Endothelial cell of umbilical vein (primary cell): ENCODE measurements around the gene AASDH. TPM values are rescaled to one million over a fixed set of nuclear protein-coding genes. Genes with fewer than 3 reads are reported as not detected.

Experiments used
- BruUV-seq: library from RNA; stranded (reverse); fragments of 400-500 nt; replicated peaks from 2 replicates; lab custom pipeline; 2021; lab: Mats Ljungman, UMichigan
- CTCF ChIA-PET: fragments of 300-600, 350-600 bp; sonication (Branson Sonifier 250); formaldehyde crosslinking; loops from one replicate; lab custom pipeline; 2021; ENCODE audit warnings: antibody characterized with exemption, inconsistent platforms; lab: Charles Lee
- POLR2A ChIA-PET: fragments of 300-600, 350-600 bp; sonication (Branson Sonifier 250); formaldehyde crosslinking; loops from one replicate; lab custom pipeline; 2021; ENCODE audit warnings: antibody characterized with exemption, inconsistent platforms; lab: Charles Lee
- DNase-seq: peaks from one replicate; pipeline ENCODE4 v3.0.0-alpha.2; 2011; ENCODE audit warnings: low read depth, low spot score
- FAIRE-seq: peaks from 2 replicates; lab custom pipeline; 2011; peaks lifted over from hg19 to GRCh38; lab: Jason Lieb, UNC
- H2AFZ ChIP-seq: 2 replicates; pipeline ENCODE4 v1.6.0; 2012; ENCODE audit warnings: low read depth, low read length, control low read depth, inconsistent platforms
- H3K27ac ChIP-seq: 2 replicates; pipeline ENCODE4 v1.5.1; 2011; ENCODE audit warnings: low read depth, mild to moderate bottlenecking, control low read depth, low read length, moderate library complexity; ENCODE audit not compliant: insufficient read depth
- H3K27me3 ChIP-seq, 2 experiments: 2 replicates each; pipeline versions ENCODE4 v1.6.0 to v1.6.1; 2011; ENCODE audit warnings: low read length in 2 of 2, mixed read lengths in 1 of 2; ENCODE audit not compliant: control insufficient read depth in 2 of 2, insufficient read depth in 2 of 2
- H3K36me3 ChIP-seq, 2 experiments: 2 replicates in 1 of 2; 3 replicates in 1 of 2; pipeline ENCODE4 v1.5.1; 2011; ENCODE audit warnings: low read length in 2 of 2, mild to moderate bottlenecking in 1 of 2, moderate library complexity in 1 of 2; ENCODE audit not compliant: control insufficient read depth in 2 of 2, insufficient read depth in 2 of 2; ENCODE audit errors: extremely low read depth in 1 of 2
- H3K4me1 ChIP-seq: 3 replicates; pipeline ENCODE4 v1.5.1; 2011; ENCODE audit warnings: mild to moderate bottlenecking, low read length; ENCODE audit not compliant: control insufficient read depth, insufficient read depth; ENCODE audit errors: extremely low read depth
- H3K4me2 ChIP-seq: 2 replicates; pipeline ENCODE4 v1.6.1; 2011; ENCODE audit warnings: low read length, control low read depth, mixed read lengths; ENCODE audit not compliant: insufficient read depth
- H3K4me3 ChIP-seq, 3 experiments: fragments of 200-600 bp in 1 of 3; sonication (generic), shearing (Covaris generic) in 1 of 3; replicated peaks in 1 of 3; 2 replicates each; pipeline ENCODE4 v1.5.1; 2011 to 2016; ENCODE audit warnings: control low read depth in 3 of 3, low read length in 3 of 3, mild to moderate bottlenecking in 2 of 3, inconsistent platforms in 1 of 3, low read depth in 1 of 3, moderate library complexity in 1 of 3; ENCODE audit not compliant: insufficient read depth in 1 of 3
- H3K79me2 ChIP-seq: 2 replicates; pipeline ENCODE4 v1.6.0; 2012; ENCODE audit warnings: low read length, inconsistent platforms; ENCODE audit not compliant: control insufficient read depth, insufficient read depth
- H3K9ac ChIP-seq: replicated peaks from 2 replicates; pipeline ENCODE3; 2011; ENCODE audit warnings: low read length, control low read depth; ENCODE audit not compliant: insufficient read depth; ENCODE audit errors: extremely low read depth
- H3K9me1 ChIP-seq: replicated peaks from 3 replicates; pipeline ENCODE4 v1.6.0; 2011; ENCODE audit warnings: mild to moderate bottlenecking, low read length; ENCODE audit not compliant: control insufficient read depth, insufficient read depth; ENCODE audit errors: extremely low read depth
- H3K9me3 ChIP-seq: replicated peaks from 2 replicates; pipeline ENCODE4 v1.5.1; 2012; ENCODE audit warnings: low read length, inconsistent platforms; ENCODE audit not compliant: control insufficient read depth, insufficient read depth
- H4K20me1 ChIP-seq: replicated peaks from 2 replicates; pipeline ENCODE3; 2011; ENCODE audit warnings: mild to moderate bottlenecking, low read length; ENCODE audit not compliant: control insufficient read depth, insufficient read depth; ENCODE audit errors: extremely low read depth
- CTCF ChIP-seq, 2 donors: IDR thresholded peaks; 1 replicate in 1 of 2; 2 replicates in 1 of 2; pipeline ENCODE4 v1.5.1; 2011; ENCODE audit warnings: low read length in 2 of 2, mild to moderate bottlenecking in 2 of 2, moderate library complexity in 2 of 2, control low read depth in 1 of 2, inconsistent platforms in 1 of 2, low read depth in 1 of 2; ENCODE audit not compliant: insufficient read depth in 1 of 2; ENCODE audit errors: extremely low read depth in 1 of 2
- EZH2 ChIP-seq: IDR thresholded peaks from 2 replicates; pipeline ENCODE4 v1.6.1; 2012; ENCODE audit warnings: borderline replicate concordance, low read depth, mild to moderate bottlenecking, moderate library complexity, low read length, inconsistent platforms; ENCODE audit not compliant: severe bottlenecking
- FOS ChIP-seq: IDR thresholded peaks from 2 replicates; pipeline ENCODE4 v1.6.1; 2011; ENCODE audit warnings: mild to moderate bottlenecking, low read length, moderate library complexity, borderline replicate concordance; ENCODE audit not compliant: insufficient read depth
- GATA2 ChIP-seq: IDR thresholded peaks from 2 replicates; pipeline ENCODE4 v1.7.0; 2011; ENCODE audit warnings: low read depth, mild to moderate bottlenecking, moderate library complexity, mixed read lengths, low read length; ENCODE audit not compliant: insufficient read length, insufficient read depth
- JUN ChIP-seq: IDR thresholded peaks from 2 replicates; pipeline ENCODE4 v1.6.1; 2011; ENCODE audit warnings: borderline replicate concordance, low read depth; ENCODE audit not compliant: insufficient read length, insufficient read depth
- MAX ChIP-seq: IDR thresholded peaks from 2 replicates; pipeline ENCODE4 v1.6.1; 2011; ENCODE audit not compliant: insufficient read depth, insufficient read length
- MYC ChIP-seq: IDR thresholded peaks from one replicate; pipeline ENCODE4 v1.6.1; 2011; ENCODE audit warnings: mild to moderate bottlenecking, low read depth, low read length
- POLR2A ChIP-seq: IDR thresholded peaks from 2 replicates; pipeline ENCODE4 v1.6.1; 2012; ENCODE audit warnings: low read depth, mild to moderate bottlenecking, control low read depth, low read length
- POLR2AphosphoS5 ChIP-seq: IDR thresholded peaks from 2 replicates; pipeline ENCODE4 v1.6.1; 2012; ENCODE audit warnings: low read depth, mild to moderate bottlenecking, control low read depth, low read length, moderate library complexity; ENCODE audit not compliant: insufficient read depth
- dilution Hi-C: fragments of 300-500 bp; cut with MboI; formaldehyde crosslinking; loops from one replicate; pipeline ENCODE4 v1.15.0; 2019; ENCODE audit warnings: low sequenced_read_pairs; ENCODE audit not compliant: extremely low pct_ligation_motif_present
- intact Hi-C: fragments of 100-400 bp; cut with micrococcal nuclease; formaldehyde crosslinking; loops from one replicate; pipeline ENCODE4 v1.10.0; 2022
- polyA plus RNA-seq, 4 experiments: library from polyadenylated mRNA; depleted of rRNA in 3 of 4; stranded (reverse) in 3 of 4; unstranded in 1 of 4; fragments of >200 nt; gene quantifications; 2 replicates each; pipeline versions ENCODE4 v1.2.1 to v1.2.3, GENCODE V29; 2011 to 2012; ENCODE audit warnings: missing spikeins in 1 of 4
- total RNA-seq: library from RNA; stranded (reverse); gene quantifications from 2 replicates; pipeline ENCODE4 v1.2.3, GENCODE V29; 2021

The AASDH gene
- total and polyA plus RNA-seq, 2 donors (not counting 3 experiments of a cell fraction or from before 2014, with no cell fraction given) = 4.2 to 9.5 TPM

DNA sequence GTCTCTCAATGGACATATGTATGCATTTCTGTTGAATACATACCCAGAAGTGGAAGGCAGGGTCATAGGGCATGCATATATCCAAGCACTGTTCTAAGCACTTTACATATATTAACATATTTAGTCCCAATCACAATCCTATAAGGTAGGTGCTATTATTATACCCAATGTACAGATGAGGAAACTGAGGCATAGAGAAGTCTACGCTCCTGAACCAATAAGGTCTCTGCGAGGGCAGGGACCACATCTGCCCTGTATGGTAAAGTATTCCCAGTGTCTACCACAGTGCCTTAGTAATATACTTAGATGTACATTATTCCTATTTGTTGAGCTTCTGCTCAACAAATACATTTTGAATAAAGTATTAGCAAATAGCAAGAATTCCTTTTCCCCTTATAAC, 42.9 kb upstream of the AASDH start:
- no peaks in the 10 kb centered on the region for H3K27me3 ChIP-seq
- intact Hi-C loops = loop anchor here (10.0 kb wide), 1 partner anchor 485 kb away; the partner anchor contains the start of gene CEP135
- no peak for DNase-seq
- H3K36me3 ChIP-seq = no peaks in the 10 kb centered on the region
- no TSS peak for BruUV-seq
- no peak overlapping the region for H3K4me3 ChIP-seq
- H3K79me2 ChIP-seq = peaks cover 94% of the 10 kb centered on the region
- H2AFZ ChIP-seq = no peak overlapping the region
- H3K27ac ChIP-seq = no peak overlapping the region
- no peak for TF ChIP-seq MAX
- no peak for TF ChIP-seq MYC
- TF ChIP-seq CTCF (IDR thresholded peaks at IDR 0.05; ENCODE audit: extremely low read depth in 1 of 2, insufficient read depth in 1 of 2, low read depth in 1 of 2, low read length in 2 of 2) = no peak
- no peak for TF ChIP-seq EZH2
- TF ChIP-seq FOS = no peak
- no peak for TF ChIP-seq POLR2A
- TF ChIP-seq POLR2AphosphoS5 = no peak
- no peak for TF ChIP-seq GATA2
- no peak for TF ChIP-seq JUN
- ChIA-PET CTCF (interaction anchor here (1.1 kb wide), 1 partner anchor 19 kb away, joined by 3 read pairs; no protein-coding TSS in a partner anchor), POLR2A (no interaction called here)
- peaks cover 6% of the 10 kb centered on the region for H3K9me1 ChIP-seq
- H3K4me2 ChIP-seq = no peak overlapping the region
- dilution Hi-C loops = no loop called here
- H3K9me3 ChIP-seq = no peaks in the 10 kb centered on the region
- no peak overlapping the region for H3K9ac ChIP-seq
- FAIRE-seq = no peak
- peaks cover 16% of the 10 kb centered on the region for H3K4me1 ChIP-seq
- no peaks in the 10 kb centered on the region for H4K20me1 ChIP-seq
